Fibroblast of lung (primary cell): Measurements from ENCODE around the gene FRY. TPM values are rescaled to one million over a fixed set of nuclear protein-coding genes. Genes with fewer than 3 reads are reported as not detected.

Source experiments
- DNase-seq, 2 donors: peaks; one replicate each; pipeline versions ENCODE4 v3.0.0 to v3.0.0-alpha.2; 2010; ENCODE audit warnings: low read depth in 2 of 2
- H2AFZ ChIP-seq: 2 replicates; pipeline ENCODE4 v1.5.1; 2012; ENCODE audit warnings: low read length, control low read depth, inconsistent platforms
- H3K27ac ChIP-seq: 2 replicates; pipeline ENCODE4 v1.5.1; 2011; ENCODE audit warnings: low read length, control low read depth; ENCODE audit not compliant: insufficient read depth
- H3K27me3 ChIP-seq: 2 replicates; pipeline ENCODE4 v1.5.1; 2011; ENCODE audit warnings: mild to moderate bottlenecking, low read length; ENCODE audit not compliant: control insufficient read depth, insufficient read depth
- H3K36me3 ChIP-seq: 2 replicates; pipeline ENCODE4 v1.5.1; 2011; ENCODE audit warnings: low read length; ENCODE audit not compliant: control insufficient read depth, insufficient read depth
- H3K4me1 ChIP-seq: 2 replicates; pipeline ENCODE4 v1.5.1; 2011; ENCODE audit warnings: low read length; ENCODE audit not compliant: control insufficient read depth, insufficient read depth; ENCODE audit errors: extremely low read depth
- H3K4me2 ChIP-seq: 2 replicates; pipeline ENCODE4 v1.5.1; 2011; ENCODE audit warnings: low read length, control low read depth; ENCODE audit not compliant: insufficient read depth; ENCODE audit errors: extremely low read depth
- H3K4me3 ChIP-seq, 4 experiments: fragments of 200-600 bp in 1 of 4; sonication (generic) in 1 of 4; replicated peaks in 1 of 4; 2 replicates each; pipeline ENCODE4 v1.5.1; 2011 to 2016; ENCODE audit warnings: low read length in 4 of 4, low read depth in 3 of 4, mild to moderate bottlenecking in 3 of 4, control low read depth in 2 of 4, inconsistent platforms in 1 of 4, mixed read lengths in 1 of 4; ENCODE audit not compliant: insufficient read depth in 1 of 4; ENCODE audit errors: control extremely low read depth in 1 of 4
- H3K79me2 ChIP-seq: 2 replicates; pipeline ENCODE4 v1.5.1; 2012; ENCODE audit warnings: mild to moderate bottlenecking, low read length, inconsistent platforms; ENCODE audit not compliant: control insufficient read depth, insufficient read depth
- H3K9ac ChIP-seq: 2 replicates; pipeline ENCODE4 v1.5.1; 2011; ENCODE audit warnings: mild to moderate bottlenecking, low read length, control low read depth; ENCODE audit not compliant: insufficient read depth
- H3K9me3 ChIP-seq: 2 replicates; pipeline ENCODE4 v1.5.1; 2012; ENCODE audit warnings: low read depth, low read length; ENCODE audit not compliant: control insufficient read depth, insufficient read depth
- H4K20me1 ChIP-seq: 2 replicates; pipeline ENCODE4 v1.5.1; 2011; ENCODE audit warnings: low read length; ENCODE audit not compliant: control insufficient read depth, insufficient read depth; ENCODE audit errors: extremely low read depth
- CTCF ChIP-seq, 2 donors: IDR thresholded peaks in 1 of 2; conservative IDR thresholded peaks in 1 of 2; 1 replicate in 1 of 2; 2 replicates in 1 of 2; pipeline ENCODE4 v1.5.1; 2011 to 2012; ENCODE audit warnings: low read length in 2 of 2, control low read depth in 1 of 2, inconsistent platforms in 1 of 2, low read depth in 1 of 2, mild to moderate bottlenecking in 1 of 2
- EZH2 ChIP-seq: IDR thresholded peaks from 2 replicates; pipeline ENCODE4 v1.5.1; 2012; ENCODE audit warnings: low read length, control low read depth, mild to moderate bottlenecking; ENCODE audit errors: missing control alignments
- polyA plus RNA-seq, 2 donors: library from polyadenylated mRNA; depleted of rRNA in 1 of 2; stranded (reverse) in 1 of 2; unstranded in 1 of 2; fragments of >200 nt; gene quantifications; 2 replicates each; pipeline ENCODE4 v1.2.1, GENCODE V29; 2011 to 2012; ENCODE audit warnings: missing spikeins in 1 of 2
- total RNA-seq: library from RNA; depleted of rRNA; stranded (reverse); fragments of >200 nt; gene quantifications from 2 replicates; pipeline ENCODE4 v1.2.1, GENCODE V29; 2014

FRY gene
- total and polyA plus RNA-seq, 2 donors (not counting 1 experiment from before 2014, with no cell fraction given) = 8.8 to 18.3 TPM

GRCh38 chr13:32340914-32341313 lies 309.3 kb downstream of the FRY start:
- TF ChIP-seq CTCF (conservative IDR thresholded peaks at IDR 0.05 in 1 of 2, IDR thresholded peaks at IDR 0.05 in 1 of 2; ENCODE audit: low read depth in 1 of 2, low read length in 2 of 2) = no peak
- Histone ChIP-seq H3K9ac (no peak overlapping the region), H3K36me3 (peaks cover 2% of the 10 kb centered on the region), H3K27me3 (no peaks in the 10 kb centered on the region), H4K20me1 (no peaks in the 10 kb centered on the region), H3K9me3 (no peaks in the 10 kb centered on the region), H3K27ac (no peak overlapping the region), H3K4me2 (no peak overlapping the region), H3K79me2 (no peaks in the 10 kb centered on the region), H2AFZ (no peak overlapping the region), H3K4me3 (no peak overlapping the region), H3K4me1 (no peaks in the 10 kb centered on the region)
- DNase-seq = no peak

- Histone ChIP-seq H4K20me1 (no peaks in the 10 kb centered on the region), H3K79me2 (no peaks in the 10 kb centered on the region), H3K9ac (no peak overlapping the region), H3K4me3 (no peak overlapping the region), H3K27me3 (no peaks in the 10 kb centered on the region), H3K4me1 (no peaks in the 10 kb centered on the region), H3K36me3 (no peaks in the 10 kb centered on the region), H3K27ac (no peak overlapping the region), H3K9me3 (no peaks in the 10 kb centered on the region), H3K4me2 (no peak overlapping the region), H2AFZ (no peak overlapping the region)
- TF ChIP-seq EZH2 (no peak), CTCF (conservative IDR thresholded peaks at IDR 0.05 in 1 of 2, IDR thresholded peaks at IDR 0.05 in 1 of 2; ENCODE audit: low read depth in 1 of 2, low read length in 2 of 2) (no peak)
- DNase-seq = no peak
Observed at GRCh38 chr13:32347651-32348050, 316.1 kb downstream of the FRY start.
